Measurements from ENCODE around the gene BEAN1.

The BEAN1 gene

GRCh38 chr16:66395806-66396555 lies 31.1 kb upstream of the BEAN1 start:
- no peak for DNase-seq (ENCODE audit: low spot score)

DNA sequence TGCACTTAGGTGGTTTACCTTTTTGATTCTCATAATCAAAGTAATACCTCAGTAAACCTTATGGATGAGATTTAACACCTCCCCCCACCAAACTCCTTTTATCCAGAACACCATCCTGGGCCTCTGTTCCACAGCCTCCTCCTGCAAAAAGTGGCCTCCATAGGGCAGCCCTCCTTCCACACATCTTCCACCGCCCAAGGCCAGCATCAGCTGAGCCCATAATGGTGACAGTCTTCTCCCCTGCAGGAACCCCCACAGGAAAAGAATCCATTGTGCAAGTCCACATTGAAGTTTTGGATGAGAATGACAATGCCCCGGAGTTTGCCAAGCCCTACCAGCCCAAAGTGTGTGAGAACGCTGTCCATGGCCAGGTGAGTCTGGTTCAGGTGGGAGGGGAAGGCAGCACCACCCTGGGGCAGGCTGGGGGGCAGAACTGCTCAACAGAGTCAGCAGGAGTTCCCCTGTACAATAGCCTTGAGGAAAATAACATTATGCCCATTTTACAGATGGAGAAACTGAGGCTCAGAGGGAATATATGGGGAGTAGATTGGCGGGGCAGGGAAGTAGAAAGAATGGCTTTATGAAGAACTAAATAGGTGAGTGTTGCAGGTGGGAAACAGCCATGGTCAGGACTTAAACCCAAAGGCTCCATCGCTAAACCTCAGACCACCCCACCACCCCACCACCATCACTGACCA lies 29.2 kb upstream of the BEAN1 start:
- DNase-seq (ENCODE audit: low spot score) = no peak

DNA sequence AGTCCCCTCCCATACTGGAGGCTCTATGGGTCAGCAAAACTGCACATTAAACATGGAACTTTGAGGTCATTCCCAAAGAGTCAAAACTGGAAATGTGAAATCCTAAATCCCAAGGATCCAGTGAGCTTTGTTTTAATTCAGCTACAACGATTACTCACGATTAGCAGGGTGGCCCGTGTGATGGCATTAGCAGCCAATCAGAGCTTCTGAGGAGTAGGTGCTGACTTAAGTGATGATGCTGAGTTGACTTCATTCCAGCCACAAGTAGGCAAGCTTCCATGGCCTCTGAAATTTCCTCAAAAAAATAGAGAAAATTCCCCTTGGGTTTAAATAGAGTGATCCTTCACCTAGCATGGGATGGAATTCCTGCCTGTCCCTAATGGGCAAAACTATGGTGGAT lies 28.1 kb upstream of the BEAN1 start:
- DNase-seq (ENCODE audit: low spot score) = no peak

DNA sequence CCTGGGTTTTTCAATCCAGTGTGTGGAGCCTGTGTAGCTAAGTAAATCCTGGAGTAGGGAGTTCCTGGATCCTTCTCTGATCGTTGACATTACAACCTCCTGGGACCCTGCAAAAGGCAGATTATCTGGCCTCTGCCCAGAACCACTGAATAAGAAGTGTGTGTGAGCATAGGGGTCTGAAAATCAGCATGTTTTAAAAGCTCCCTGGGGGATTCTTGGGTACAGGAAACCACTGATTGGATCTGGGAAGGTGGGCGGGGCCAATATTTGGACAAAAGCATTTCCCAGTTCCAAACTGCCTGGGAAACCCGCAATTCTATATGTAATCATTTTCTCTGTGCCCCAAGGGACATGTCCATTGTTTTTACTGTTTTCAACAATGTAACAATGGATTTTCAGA lies 27.2 kb upstream of the BEAN1 start:
- no peak for DNase-seq (ENCODE audit: low spot score)

- DNase-seq (ENCODE audit: low spot score) = no peak
These were observed 26.4 kb upstream of the BEAN1 start for GRCh38 chr16:66400503-66401380.

DNA sequence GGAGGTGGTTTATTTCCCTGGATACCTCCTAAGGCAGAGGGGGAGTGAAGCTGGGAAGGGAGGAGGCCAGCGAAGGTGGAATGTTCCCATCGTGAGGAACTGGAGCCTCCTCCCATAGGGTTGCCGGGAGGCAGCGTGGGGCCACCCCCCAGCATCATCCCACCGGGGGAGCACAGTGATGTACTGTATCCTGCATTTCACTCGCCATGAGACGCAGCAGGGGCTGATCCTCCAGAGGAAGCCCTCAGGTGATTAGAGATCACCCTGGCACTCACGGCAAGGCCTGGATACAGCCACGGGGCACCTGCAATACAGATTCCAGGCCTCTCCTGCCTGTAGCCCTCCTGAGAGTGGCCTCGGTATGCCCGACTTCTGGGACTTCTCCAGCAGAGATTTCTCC lies 25.5 kb upstream of the BEAN1 start:
- no peak for DNase-seq (ENCODE audit: low spot score)

DNA sequence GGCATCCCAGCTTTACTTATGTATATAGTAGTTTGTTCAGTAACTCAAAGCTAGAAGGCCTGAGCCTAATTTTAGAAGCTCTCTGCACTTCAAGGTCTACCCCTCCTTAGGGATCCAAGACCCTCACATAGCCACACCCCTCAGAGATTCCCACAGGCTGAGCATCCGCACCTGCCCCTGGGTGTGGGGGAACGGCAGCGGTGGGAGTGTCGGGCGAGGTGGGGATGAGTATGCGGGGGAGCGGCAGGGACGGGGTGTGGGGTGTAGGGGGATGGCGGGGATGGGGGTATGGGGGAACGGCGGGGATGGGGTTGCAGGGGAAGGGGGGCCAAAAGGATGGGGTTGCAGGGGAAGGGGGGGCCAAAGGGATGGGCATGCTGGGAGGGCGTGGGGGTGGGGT lies 24.9 kb upstream of the BEAN1 start:
- DNase-seq (ENCODE audit: low spot score) = no peak

DNA sequence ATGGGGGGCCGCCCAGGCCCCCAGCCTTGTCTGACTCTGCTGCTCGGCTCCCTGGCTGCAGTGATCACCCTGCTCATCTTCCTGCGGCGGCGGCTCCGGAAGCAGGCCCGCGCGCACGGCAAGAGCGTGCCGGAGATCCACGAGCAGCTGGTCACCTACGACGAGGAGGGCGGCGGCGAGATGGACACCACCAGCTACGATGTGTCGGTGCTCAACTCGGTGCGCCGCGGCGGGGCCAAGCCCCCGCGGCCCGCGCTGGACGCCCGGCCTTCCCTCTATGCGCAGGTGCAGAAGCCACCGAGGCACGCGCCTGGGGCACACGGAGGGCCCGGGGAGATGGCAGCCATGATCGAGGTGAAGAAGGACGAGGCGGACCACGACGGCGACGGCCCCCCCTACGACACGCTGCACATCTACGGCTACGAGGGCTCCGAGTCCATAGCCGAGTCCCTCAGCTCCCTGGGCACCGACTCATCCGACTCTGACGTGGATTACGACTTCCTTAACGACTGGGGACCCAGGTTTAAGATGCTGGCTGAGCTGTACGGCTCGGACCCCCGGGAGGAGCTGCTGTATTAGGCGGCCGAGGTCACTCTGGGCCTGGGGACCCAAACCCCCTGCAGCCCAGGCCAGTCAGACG lies 24.4 kb upstream of the BEAN1 start:
- DNase-seq (ENCODE audit: low spot score) = no peak

GRCh38 chr16:66403531-66404145 lies 23.5 kb upstream of the BEAN1 start:
- DNase-seq (ENCODE audit: low spot score) = no peak

DNA sequence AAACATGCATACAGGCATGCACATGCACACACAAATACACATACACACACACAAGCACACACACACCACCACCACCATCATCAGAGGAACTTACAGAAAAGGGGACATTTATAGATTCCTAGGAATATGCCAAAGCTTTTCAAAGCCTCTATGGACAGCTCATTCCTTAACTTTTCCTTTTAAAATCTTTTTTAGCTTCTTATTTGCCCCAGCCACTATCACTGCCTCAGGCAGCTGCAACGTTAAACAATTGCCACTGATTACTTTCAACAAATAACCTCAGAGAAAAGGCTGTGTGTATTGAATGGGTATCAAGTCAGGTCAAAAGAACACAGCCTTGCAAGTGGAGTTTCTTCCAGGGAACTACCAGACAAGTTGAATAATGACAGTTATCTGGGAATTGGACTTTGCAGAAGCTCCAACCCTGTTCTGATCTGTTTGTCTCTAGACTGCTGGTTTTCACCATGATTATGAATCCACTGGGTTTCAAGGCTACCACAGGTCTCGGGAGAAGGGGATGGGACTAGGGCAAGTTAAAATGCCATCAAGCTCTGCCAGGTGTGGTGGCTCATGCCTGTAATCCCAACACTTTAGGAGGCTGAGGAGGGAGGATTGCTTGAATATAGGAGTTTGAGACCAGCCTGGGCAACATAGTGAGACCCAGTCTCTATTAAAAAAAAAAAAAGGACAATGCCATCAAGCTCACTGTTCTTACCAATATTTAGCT lies 21.9 kb upstream of the BEAN1 start:
- no peak for DNase-seq (ENCODE audit: low spot score)

DNA sequence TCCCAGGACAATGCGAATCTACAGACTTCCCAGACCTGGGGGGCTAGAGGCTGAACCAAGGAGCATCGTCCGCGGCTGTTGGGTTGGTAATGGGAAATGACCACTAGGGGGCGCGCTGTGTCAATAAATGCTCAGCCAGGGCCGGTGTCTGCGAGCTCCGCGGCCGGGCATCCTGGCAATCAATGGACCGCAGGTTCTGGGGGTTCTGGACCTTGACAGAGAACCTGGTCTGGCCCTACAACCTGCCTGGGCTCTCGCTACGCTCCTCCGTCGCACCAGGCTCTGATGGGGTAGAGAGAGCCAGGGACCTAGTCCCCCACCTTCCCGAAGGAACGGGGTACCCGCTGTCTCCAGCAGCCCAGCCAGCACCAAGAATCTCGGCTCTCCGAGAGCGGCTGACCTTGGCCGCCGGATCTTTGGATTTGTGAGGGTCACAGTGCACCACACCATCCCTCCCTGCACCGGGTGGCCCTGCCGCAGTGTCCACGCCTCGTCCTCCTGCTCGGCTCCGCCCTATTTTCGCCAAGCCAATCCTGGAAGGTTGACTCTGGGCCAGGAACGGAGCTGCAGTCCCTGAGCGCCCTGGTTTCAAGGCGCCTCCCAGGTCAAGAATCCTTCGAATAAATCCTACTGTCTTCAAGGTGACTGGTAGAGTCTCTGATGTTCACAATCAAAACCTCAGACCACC lies 20.4 kb upstream of the BEAN1 start:
- DNase-seq (ENCODE audit: low spot score) = peak; percentile 85

GRCh38 chr16:66408163-66409048 lies 18.7 kb upstream of the BEAN1 start:
- DNase-seq (ENCODE audit: low spot score) = no peak

DNA sequence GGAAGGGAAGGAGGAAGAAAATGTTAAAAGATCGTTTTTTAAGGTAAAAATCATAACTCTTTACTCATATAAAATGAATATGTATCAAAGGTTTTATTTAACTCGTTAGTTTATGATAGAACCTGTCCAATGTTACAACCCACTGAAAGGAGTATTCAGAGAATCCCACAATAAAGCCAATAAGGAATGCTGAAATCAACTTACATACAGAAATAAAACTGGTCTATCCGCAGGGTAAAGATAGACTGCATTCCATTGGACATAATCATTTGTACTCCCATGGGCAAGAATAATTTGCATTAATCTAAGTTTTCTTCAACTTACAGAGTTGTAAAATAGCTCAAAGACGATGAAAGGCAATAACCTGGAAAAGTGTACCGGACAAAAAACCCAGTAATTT lies 17.9 kb upstream of the BEAN1 start:
- DNase-seq (ENCODE audit: low spot score) = no peak

- no peak for DNase-seq (ENCODE audit: low spot score)
These were observed 14.9 kb upstream of the BEAN1 start for GRCh38 chr16:66412182-66412581.

DNA sequence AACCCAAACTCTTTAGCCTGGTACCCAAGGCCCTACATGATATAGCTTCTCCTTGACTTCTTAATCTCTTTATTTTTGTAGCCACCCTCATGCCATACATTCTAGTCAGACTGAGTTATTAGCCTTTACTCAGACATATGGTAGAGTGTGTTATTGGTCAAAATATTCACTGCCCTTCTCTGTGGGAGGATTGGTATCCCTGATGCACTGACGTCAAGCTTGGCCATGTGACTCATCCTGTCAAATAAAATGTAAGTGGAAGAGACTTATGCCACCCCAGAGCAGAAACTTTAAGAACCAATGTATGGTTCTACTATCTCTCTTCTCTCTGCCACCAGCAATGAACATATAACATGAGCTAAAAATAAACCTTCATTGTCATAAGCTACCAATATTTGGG lies 12.2 kb upstream of the BEAN1 start:
- DNase-seq (ENCODE audit: low spot score) = no peak

- no peak for DNase-seq (ENCODE audit: low spot score)
These were observed 11.0 kb upstream of the BEAN1 start for GRCh38 chr16:66416136-66416535.

- DNase-seq (ENCODE audit: low spot score) = no peak
These were observed 10.0 kb upstream of the BEAN1 start for GRCh38 chr16:66416939-66417700.

GRCh38 chr16:66418165-66418962 lies 8.7 kb upstream of the BEAN1 start:
- DNase-seq (ENCODE audit: low spot score) = no peak
